ENCODE data around the gene MFNG. TPM values are rescaled to one million over a fixed set of nuclear protein-coding genes. Genes with fewer than 3 reads are reported as not detected.

Gene MFNG
- total RNA-seq, 2 donors from 2014 or later: 3.0 to 7.3 TPM

GRCh38 chr22:37473437-37473946 is 12.7 kb downstream of the MFNG start:
- Histone ChIP-seq H3K27ac (no peak overlapping the region), H3K4me3 (no peak overlapping the region), H3K4me1 (no peaks in the 10 kb centered on the region), H3K27me3 (no peaks in the 10 kb centered on the region), H3K9me3 (no peaks in the 10 kb centered on the region), H3K36me3 (replicated peaks in 1 of 2; ENCODE audit: insufficient read depth in 1 of 2, low read depth in 2 of 2) (no peaks in the 10 kb centered on the region)
- intact Hi-C loops (cut with DNase I): no loop called here
- TF ChIP-seq POLR2A (IDR thresholded peaks at IDR 0.05): no peak
- TF ChIP-seq CTCF (IDR thresholded peaks at IDR 0.05): no peak
- ATAC-seq: no peak
- WGBS, 2 donors: 53 to 71% methylated on average over 7 of the region's 8 CpGs
- no peak for DNase-seq

GRCh38 chr22:37472418-37473006 is 13.7 kb downstream of the MFNG start:
- Histone ChIP-seq H3K4me1 (no peaks in the 10 kb centered on the region), H3K9me3 (no peaks in the 10 kb centered on the region), H3K4me3 (no peak overlapping the region), H3K27me3 (no peaks in the 10 kb centered on the region), H3K36me3 (replicated peaks in 1 of 2; ENCODE audit: insufficient read depth in 1 of 2, low read depth in 2 of 2) (no peaks in the 10 kb centered on the region), H3K27ac (no peak overlapping the region)
- ATAC-seq (peak; percentile 30), DNase-seq (peak; percentile 47 to 68 (median 57))
- TF ChIP-seq POLR2A (IDR thresholded peaks at IDR 0.05) (no peak), CTCF (IDR thresholded peaks at IDR 0.05) (peak; percentile 34 to 62 (median 50))
- 8 to 21% methylated on average over 3 to 8 of the region's 8 CpGs for WGBS, 2 donors
- intact Hi-C loops (cut with DNase I): no loop called here

- Histone ChIP-seq H3K36me3 (replicated peaks in 1 of 2; ENCODE audit: insufficient read depth in 1 of 2, low read depth in 2 of 2) (no peaks in the 10 kb centered on the region), H3K4me3 (no peak overlapping the region), H3K9me3 (no peaks in the 10 kb centered on the region), H3K27me3 (no peaks in the 10 kb centered on the region), H3K27ac (no peak overlapping the region), H3K4me1 (no peaks in the 10 kb centered on the region)
- TF ChIP-seq POLR2A (IDR thresholded peaks at IDR 0.05) (no peak), CTCF (IDR thresholded peaks at IDR 0.05) (no peak)
- intact Hi-C loops (cut with DNase I): no loop called here
- WGBS, 2 donors: 62 to 63% methylated on average over 9 of the region's 9 CpGs
- no peak for DNase-seq
- peak; percentile 15 for ATAC-seq
Observed at GRCh38 chr22:37471727-37472417, 14.3 kb downstream of the MFNG start.

- Histone ChIP-seq H3K27me3 (no peaks in the 10 kb centered on the region), H3K4me1 (no peaks in the 10 kb centered on the region), H3K4me3 (no peak overlapping the region), H3K36me3 (replicated peaks in 1 of 2; ENCODE audit: insufficient read depth in 1 of 2, low read depth in 2 of 2) (no peaks in the 10 kb centered on the region), H3K27ac (no peak overlapping the region), H3K9me3 (no peaks in the 10 kb centered on the region)
- intact Hi-C loops (cut with DNase I): no loop called here
- no peak for TF ChIP-seq CTCF (IDR thresholded peaks at IDR 0.05)
- no peak for TF ChIP-seq POLR2A (IDR thresholded peaks at IDR 0.05)
- no peak for ATAC-seq
- WGBS, 2 donors: 85% methylated on average over 5 of the region's 5 CpGs
- DNase-seq: no peak
Observed at GRCh38 chr22:37470087-37470445, 16.1 kb downstream of the MFNG start.
